Activated CD4-positive, alpha-beta T cell treated with anti-CD3 and anti-CD28 coated beads for 1 hour (primary cell): ENCODE data around the gene TBC1D12.

Source experiments
- DNase-seq: peaks from one replicate; pipeline ENCODE4 v3.0.0-alpha.2; 2020

TBC1D12 gene

DNA sequence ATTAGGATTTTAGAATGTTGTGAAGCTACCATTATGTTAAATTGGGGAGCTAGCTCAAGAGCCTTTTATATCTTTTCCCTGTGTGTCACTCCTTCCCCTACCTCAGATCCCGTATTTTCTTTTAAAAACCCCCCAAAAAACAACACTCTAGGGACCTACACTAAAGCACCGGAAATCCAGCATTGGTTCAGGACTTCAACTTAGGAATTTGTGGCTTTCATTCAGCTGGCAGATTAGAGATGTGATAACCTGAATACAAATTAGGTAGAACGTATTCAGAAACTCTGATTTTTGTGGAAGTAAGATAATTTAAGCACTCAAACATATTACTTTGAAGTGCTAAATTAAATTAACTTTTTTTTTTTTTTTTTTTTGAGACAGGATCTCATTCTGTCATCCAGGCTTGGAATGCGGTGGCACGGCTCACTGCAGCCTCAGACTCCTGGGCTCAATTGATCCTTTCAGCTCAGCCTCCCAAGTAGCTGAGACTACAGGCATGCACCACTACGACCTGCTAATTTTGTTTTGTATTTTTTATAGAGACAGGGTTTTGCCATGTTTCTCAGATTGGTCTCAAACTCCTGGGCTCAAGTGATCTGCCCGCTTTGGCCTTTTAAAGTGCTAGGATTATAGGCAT lies 6.8 kb downstream of the TBC1D12 start:
- no peak for DNase-seq

DNA sequence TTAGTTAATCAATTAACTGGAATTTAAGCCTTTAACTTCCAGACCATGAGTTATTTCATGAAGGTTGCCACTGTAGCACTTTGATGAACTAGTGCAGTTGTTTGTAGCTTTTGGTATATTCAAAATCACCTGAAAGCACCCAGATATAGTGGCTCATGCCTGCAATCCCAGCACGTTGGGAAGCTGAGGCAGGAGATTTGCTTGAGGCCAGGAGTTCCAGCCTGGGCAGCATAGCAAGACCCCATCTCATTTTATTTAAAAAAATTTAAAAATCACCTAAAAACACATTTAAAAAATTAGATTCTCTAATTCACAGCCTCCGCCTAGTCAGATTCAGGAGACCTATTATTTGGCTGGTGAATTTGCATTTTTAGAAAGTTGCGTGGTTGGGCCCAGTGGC lies 9.0 kb downstream of the TBC1D12 start:
- DNase-seq = no peak

DNA sequence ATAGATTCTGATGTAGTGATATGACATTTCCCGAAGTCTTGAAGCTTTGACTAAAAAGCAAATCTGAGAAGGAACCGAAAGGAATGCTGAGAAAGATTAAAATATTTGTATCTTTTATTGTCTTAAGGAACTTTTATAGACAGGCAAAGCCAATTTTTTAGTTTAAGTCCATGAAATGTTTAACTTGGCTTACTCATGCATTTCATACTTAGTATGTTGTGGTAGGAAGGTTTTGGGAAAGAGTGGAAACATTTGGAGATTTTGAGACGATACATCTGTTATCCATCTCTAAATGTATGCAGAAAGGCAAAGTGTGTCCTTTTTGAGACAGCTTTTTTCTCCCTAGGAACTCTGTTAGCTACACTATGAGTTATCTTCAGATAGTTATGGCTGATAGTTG lies 10.1 kb downstream of the TBC1D12 start:
- no peak for DNase-seq

DNA sequence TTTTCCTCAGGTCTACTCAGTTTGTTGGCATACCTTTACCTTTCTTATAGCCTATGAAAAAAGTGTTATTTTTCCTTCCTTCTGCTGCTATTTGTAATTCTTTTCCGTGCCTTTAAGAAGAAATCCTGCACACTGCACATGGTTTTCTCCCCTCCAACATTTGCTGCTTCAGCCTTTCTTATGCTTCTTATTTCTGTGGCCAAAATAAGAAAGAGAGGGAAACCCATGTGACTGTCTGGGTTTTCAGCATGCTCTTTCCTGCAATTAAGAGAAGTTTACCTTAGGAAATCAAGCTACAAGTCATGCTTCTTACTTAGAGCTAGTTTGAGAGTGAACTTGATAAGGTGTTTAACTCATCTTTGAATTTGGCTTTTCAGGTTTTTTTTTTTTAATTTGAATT lies 11.0 kb downstream of the TBC1D12 start:
- DNase-seq = no peak

DNA sequence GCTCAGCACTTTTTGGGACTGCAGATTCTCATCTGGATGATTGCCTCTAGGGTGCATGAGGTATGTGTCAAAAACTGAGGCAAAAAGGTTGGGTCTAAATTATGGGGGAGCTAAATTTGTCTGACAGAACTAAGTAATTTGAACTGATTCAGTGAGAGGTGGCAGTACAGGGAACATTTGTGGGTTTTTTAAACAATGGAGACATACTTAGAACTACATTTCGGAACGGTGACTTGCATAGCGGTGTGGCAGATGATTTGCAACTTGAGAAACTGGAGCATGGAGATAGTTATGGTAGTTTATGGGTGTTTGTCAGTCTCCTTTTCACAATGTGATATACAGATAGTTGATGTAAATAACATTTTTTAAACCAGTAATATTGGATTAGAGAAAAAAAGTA lies 14.6 kb downstream of the TBC1D12 start:
- DNase-seq = no peak

DNA sequence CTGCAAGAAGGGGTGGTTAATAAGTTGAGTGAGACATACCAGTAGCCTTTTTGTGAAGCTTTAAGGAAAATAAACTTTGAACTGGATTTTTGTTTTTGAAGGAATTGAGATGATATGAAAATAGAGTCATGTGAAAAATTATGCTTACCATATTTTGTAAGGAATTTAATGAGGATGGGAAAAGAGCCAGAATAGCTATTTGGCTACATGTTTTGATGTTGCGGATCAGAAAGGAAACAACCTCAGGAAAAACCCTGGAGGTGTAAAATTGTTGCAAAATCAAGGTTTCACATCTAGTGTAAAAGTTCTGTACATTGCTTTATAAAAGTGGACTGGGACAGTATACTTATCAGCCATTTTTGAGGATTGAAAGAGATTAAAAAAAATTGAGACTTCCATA lies 15.0 kb downstream of the TBC1D12 start:
- no peak for DNase-seq

DNA sequence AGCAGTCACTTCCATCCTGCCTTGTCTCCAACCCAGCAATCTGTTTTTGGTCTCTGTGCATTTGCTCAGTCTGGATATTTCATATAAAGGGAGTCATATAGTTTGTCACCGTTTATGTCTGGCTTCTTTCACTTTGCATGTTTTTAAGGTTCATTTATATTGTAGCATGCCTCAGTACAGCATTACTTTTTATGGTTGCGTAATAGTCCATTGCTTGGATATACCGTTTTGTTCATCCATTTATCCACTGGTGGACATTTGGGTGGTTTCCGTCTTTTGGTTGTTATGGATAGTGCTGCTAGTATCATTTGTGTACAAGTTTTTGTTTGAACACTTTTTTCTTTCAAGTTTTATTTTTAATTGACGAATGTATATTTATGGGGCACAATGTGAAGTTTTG lies 18.2 kb downstream of the TBC1D12 start:
- no peak for DNase-seq

DNA sequence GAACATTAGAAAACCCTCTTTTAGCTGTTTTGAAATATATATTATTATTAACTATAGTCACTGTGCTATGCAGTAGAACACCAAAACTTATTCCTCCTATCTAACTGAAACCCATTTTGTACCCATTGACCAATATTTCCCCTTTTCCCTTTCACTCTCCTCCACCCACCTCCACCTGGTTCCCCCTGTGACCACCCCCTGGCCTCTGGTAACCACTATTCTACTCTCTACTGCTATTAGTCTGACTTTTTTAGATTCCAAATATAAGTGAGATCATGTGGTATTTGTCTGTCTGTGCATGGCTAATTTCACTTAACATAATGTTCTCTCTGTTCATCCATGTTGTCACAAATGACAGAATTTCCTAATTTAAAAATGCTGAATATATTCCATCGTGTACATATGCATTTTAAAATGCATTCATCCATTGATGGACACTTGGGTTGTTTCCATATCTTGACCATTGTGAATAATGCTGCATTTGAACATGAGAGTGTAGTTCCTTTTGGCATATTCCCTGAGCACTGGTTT lies 18.7 kb downstream of the TBC1D12 start:
- no peak for DNase-seq

DNA sequence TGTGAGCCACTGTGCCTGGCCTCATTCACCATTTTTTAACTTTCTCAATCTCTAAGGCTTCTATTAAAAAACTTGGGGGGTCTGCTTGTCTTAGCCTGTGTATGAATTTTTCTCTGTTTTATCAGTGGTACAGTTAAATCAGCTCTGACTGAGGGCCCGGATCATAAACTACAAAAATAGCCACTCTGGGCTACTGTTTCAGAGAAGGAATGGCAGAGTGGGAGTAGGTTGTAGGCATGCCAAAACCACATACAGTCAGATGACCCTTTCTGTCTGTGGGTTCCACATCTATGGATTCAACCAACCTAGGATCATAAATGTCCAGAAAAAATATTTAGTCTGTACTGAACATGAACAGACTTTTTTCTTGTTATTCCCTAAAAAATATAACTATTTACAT lies 21.3 kb downstream of the TBC1D12 start:
- no peak for DNase-seq

DNA sequence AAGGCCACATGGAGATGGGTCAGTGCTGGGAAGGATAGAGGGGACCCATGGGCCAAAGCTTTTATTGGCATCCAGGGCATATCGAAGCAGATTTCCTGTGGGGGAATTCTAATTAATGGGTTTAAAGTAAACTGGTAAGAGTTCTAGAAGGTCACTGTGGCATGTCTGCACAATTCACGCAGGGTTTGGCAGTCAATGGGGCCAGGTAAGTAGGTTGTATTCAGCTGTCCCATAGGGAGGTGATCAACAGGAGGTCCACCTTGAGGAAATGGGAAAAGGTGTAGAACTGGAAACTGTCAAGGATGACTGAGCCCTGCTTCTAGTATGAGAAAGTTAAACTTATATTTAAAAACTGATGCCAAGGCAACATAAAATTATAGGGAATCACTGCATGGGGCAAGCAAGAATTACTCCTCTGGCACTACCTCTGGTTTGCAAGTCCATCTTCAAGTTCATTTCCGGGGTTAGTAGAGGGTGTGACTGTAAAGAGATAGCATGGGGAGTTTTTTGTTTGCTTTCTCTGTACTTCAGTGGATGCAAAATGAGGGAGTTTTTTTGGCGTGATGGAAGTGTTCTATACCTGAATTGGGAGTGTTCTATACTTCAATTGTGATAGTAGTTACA lies 22.5 kb downstream of the TBC1D12 start:
- no peak for DNase-seq

DNA sequence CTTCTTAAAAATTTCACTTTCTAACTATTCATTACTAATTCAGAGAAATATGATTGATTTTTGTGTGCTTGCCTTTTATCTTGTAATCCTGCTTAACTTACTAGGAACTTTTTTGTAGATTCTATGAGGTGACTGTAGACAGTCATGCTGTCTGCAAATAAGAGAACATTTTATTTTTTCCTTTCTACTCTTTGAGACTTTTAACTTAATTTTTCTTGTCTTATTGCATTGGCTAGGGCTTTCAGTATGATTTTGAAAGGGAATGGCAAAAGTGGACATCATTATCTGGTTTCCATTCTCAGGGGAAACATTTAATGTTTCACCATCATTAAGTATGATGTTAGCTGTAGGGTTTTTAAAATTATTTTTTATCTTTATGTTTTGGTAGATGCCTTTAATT lies 23.6 kb downstream of the TBC1D12 start:
- no peak for DNase-seq

DNA sequence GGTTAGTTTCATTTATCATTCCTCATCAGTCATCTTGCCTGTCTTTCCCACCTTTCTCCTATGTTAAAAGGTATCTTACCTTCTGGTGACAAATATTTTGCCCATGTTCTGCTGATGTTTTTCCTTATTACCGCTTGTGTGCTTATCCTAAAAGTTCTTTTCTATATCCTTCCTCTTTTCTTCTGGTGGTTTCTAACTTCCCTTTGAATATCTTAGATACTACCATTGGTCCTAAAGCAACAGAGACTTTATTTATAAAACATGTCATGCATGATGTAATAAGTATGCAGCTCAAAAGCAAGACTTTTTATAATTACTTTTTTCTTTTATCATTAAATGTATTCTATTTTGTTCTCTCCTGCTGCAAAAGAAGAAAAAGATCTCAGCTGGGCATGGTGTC lies 24.8 kb downstream of the TBC1D12 start:
- DNase-seq = no peak

DNA sequence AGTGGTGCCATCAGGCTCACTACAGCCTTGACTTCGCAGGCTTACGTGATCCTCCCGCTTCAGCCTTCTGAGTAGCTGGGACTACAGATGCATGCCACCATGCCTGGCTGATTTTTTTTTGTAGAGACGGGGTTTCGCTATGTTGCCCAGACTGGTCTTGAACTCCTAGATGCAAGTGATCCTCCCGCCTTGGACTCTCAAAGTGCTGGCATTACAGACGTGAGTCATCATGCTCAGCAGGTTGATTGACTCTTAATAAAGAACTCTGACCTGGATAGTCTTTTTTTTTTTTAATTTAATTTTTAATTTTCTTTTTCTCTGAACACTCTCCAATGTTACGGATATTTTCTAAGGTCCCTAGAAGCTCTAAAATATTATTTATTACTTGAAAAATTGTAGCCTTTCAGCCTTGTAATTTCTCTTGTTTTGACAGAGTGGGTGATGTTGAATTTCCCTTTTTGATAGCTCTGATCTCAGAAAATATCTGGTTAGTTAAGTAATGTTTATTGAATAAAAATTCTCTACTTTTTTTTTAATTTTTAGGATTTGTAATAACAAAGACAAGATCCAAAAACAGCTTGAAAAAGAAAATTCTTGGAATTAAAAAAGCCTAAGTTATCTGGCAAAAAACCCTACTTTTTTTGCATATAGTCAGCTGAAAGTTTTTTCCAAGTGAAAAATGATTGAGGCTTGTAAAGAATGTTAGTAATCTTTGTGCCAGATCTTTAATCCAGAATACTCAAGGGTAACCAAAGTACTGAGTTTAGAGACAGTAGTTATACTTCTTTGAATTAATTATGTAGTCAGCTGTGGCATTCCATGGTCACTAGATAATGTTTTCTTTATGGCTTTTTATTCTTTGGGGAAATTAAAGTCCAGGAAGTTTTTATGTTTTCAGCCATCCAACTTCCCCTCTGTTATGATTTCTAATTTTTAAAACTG lies 26.7 kb downstream of the TBC1D12 start:
- DNase-seq = no peak

DNA sequence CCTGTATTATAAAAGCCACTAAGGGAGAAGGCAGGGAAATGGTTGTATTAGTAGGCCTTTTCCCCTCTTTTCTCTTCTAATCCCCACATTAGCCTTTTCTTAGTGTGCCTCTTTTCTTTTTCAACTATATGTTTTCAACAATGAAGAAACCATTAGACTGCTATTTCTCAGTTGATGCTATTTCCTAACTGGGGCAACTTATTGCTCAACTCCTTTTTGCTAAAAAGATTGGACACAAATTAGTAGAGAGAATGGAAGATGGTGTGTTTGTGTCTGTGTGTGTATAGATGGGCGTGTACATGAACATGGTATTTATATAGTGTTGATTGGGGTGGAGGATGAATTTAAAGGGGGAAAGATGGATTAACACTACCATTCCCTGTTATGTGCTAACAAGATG lies 28.4 kb downstream of the TBC1D12 start:
- no peak for DNase-seq

DNA sequence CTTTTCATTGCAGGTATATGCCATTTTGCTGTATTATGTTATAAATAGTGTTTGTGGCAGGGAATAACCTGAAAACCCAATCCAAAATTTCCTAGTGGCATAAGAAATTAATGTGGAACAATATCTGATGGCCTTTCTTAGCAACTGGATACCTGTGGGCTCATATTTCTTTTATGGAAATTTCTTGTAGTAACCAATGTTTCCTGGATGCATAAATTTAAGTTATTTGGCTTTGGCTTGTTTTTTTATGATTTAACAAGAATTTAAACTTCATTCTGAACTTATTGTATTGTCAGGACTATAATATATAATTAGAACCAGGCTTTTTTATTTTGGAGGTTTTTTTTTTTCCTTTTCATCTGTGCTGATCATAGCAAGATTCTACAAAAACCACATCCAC lies 30.1 kb downstream of the TBC1D12 start:
- DNase-seq = no peak

DNA sequence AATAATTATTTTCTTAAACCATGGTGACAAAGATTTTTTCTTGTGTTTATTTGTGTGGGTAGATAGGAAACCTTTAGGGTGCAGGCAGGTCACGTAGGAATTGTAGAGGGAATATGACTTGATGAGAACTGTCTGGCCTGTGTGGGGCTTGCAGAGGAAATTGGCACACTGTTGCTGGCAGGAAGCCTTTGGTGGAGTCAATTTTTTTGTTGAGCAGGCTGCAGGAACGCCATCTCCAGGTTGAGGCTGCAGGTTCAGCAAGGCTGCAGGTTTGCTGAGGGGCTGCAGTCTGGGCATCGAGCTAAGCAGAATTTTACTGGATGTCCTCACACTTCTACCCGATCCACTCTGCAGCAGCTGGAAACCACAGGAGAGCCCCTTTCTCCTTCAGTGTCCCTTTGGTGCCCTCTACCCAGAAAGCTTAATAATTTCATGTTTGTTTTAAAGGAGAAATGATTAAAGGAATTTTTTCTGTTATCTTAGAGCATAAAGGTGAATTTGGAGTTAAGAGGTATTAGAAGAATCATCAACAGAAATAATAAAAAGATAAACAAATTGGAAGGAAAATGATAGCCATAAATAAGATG lies 37.0 kb downstream of the TBC1D12 start:
- DNase-seq = no peak

DNA sequence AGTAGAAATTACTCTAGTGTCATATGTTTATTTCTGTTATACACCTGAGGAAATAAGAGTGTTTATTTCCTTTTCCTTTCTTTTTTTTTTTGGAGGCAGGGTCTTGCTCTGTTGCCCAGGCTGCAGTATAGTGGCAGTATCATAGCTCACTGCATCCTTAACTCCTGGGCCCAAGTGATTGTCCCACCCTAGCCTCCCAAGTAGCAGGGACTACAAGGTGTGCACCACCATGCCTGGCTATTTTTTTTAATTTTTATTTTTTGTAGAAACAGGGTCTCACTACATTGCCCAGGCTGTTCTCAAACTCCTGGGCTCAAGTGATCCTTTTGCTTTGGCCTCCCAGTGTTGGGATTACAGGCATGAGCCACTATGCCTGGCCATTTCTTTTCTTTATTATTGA lies 37.8 kb downstream of the TBC1D12 start:
- no peak for DNase-seq

DNA sequence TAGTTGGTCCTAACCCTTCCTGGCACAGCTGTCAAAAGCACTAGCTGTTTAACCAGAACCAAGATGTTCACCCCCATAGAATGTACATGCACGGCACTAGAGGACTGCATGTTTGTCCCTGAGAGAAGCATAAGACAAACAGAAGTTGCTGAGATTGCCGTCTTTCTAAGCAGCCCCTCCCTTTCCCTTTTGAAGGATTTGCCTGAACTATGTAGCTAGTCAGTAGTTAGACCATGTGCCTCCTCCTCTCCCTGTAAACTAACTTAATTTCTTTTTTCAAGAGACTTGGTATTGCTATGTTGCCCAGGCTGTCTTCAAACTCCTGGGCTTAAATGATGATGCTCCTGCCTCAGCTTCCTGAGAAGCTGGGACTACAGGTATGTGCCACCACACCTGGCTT lies 40.7 kb downstream of the TBC1D12 start:
- no peak for DNase-seq

DNA sequence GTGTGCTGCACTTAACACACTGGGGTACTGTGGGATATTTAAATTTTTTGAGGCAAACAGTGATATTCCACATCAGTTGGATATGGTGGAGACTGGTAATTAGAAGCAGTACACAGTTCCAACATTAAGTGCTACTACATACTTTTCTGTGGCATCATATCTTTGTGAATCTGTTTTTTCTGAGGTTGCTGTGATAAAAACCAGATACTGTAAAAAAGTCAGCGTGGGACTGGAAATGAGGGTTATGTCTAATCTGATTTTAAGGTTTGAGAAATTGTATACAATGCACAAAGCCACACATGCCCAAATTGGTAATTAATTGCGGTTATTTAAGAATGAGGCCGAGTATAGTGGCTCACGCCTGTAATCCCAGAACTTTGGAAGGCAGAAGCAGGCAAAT lies 41.2 kb downstream of the TBC1D12 start:
- no peak for DNase-seq

DNA sequence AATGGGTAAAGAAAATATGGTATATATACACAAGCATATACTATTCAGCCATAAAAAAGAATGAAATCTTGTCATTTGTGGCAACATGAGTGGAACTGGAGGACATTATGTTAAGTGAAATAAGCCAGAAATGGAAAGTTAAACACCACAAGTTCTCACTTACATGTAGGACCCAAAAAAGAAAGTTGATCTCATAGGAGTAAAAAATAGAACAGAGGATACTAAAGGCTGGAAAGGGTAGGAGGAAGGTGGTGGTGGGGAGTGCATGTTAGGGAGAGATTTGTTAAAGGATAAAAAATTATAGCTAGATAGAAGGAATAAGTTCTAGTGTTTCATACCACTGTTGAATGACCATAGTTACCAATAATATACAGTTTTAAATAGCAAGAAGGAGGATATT lies 48.4 kb downstream of the TBC1D12 start:
- no peak for DNase-seq

DNA sequence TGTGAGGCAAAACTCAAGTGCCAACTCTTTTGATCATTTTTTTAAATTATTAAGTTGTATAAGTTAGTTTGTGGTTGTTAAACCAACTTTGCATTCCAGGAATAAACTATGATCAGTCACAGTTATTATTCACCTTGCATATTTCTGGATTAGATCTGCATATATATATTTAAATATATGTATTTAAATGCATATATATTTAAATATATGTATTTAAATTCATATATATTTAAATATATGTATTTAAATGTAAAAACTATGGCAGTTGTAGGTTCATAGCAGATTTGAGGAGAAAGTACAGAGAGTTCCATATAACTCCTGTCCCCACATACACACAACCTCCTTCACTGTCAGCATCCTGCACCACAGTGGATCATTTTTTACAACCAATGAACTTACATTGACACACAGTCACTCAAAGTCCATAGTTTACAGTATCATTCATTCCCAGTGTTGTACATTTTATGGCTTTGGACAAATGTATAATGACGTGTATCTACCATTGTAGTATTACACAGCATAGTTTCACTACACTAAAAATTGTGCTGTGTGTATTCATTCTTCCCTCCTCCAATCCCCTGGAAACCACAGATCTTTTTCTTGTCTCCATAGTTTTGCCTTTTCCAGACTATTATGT lies 49.7 kb downstream of the TBC1D12 start:
- no peak for DNase-seq

DNA sequence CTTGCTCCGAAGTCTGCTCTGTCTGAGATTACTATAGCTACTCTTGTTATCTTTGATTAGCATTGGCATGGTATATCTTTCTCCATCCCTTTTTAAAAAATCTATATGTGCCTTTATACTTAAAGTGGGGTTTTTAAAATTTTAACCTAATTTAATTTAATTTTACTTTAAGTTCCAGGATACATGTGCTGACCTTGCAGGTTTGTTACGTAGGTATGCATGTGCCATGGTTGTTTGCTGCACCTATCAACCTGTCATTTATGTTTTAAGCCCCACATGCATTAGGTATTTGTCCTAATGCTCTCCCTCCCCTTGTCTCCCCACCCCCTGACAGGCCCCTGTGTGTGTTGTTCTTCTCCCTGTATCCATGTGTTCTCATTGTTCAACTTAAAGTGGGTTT lies 54.6 kb downstream of the TBC1D12 start:
- DNase-seq = no peak

DNA sequence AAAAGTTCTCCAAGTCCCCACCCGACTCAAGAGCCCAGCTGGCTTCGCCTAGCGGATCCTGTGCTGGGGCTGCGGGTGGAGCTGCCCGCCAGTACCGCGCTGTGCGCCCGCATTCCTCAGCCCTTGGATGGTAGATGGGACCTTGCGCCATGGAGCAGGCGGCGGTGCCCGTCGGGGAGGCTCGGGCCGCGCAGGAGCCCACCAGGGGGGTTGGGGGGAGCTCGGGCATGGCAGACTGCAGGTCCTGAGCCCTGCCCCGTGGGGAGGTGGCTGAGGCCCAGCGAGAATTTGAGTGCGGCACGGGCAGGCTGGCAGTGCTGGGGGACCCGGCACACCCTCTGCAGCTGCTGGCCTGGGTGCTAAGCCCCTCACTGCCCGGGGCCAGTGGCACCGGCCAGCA lies 57.0 kb downstream of the TBC1D12 start:
- no peak for DNase-seq
